GM19467 (cell line): Measurements from ENCODE around the gene MSANTD4.
"Not testable (repeated sequence)": the region's sequence is repeated elsewhere in the genome, so short reads cannot be mapped to it uniquely, and the experiment has no call there.

Experiments used
- ATAC-seq: cut with Tn5 transposase; IDR thresholded peaks from one replicate; pipeline ENCODE4 v1.9.1; 2021; ENCODE audit warnings: mild to moderate bottlenecking, moderate library complexity; ENCODE audit not compliant: unreplicated experiment

The MSANTD4 gene

GRCh38 chr11:106014620-106015019 lies 7.4 kb downstream of the MSANTD4 start:
- no peak for ATAC-seq

GRCh38 chr11:106014035-106014434 lies 8.0 kb downstream of the MSANTD4 start:
- ATAC-seq, result no peak

- ATAC-seq, result no peak
Measured at GRCh38 chr11:106012744-106013143, 9.3 kb downstream of the MSANTD4 start.

- no peak for ATAC-seq
Measured at GRCh38 chr11:106011481-106011880, 10.6 kb downstream of the MSANTD4 start.

GRCh38 chr11:106003094-106003493 lies 18.9 kb downstream of the MSANTD4 start:
- ATAC-seq, result not testable (repeated sequence)

- no peak for ATAC-seq
Measured at GRCh38 chr11:106001304-106002012, 20.6 kb downstream of the MSANTD4 start.

GRCh38 chr11:105991888-105992287 lies 30.2 kb downstream of the MSANTD4 start:
- ATAC-seq, result no peak

- no peak for ATAC-seq
Measured at GRCh38 chr11:105989124-105989523, 32.9 kb downstream of the MSANTD4 start.

- ATAC-seq, result no peak
Measured at GRCh38 chr11:105988197-105988596, 33.8 kb downstream of the MSANTD4 start.

GRCh38 chr11:105986554-105986953 lies 35.5 kb downstream of the MSANTD4 start:
- peak; percentile 67 for ATAC-seq

- ATAC-seq, result no peak
Measured at GRCh38 chr11:105979997-105980703, 41.9 kb downstream of the MSANTD4 start.

GRCh38 chr11:105975128-105975527 lies 46.9 kb downstream of the MSANTD4 start:
- no peak for ATAC-seq

GRCh38 chr11:105969756-105970155 lies 52.3 kb downstream of the MSANTD4 start:
- no peak for ATAC-seq

GRCh38 chr11:105968021-105968697 lies 53.9 kb downstream of the MSANTD4 start:
- ATAC-seq, result no peak

- no peak for ATAC-seq
Measured at GRCh38 chr11:105960252-105961245, 61.5 kb downstream of the MSANTD4 start.
